Choroid plexus epithelial cell (primary cell): ENCODE measurements around the gene M1AP.
A peak's percentile ranks its signal among the peaks of the same experiment; 100 is the strongest.

Experiments
- DNase-seq: peaks from one replicate; pipeline ENCODE4 v3.0.0-alpha.2; 2010; ENCODE audit warnings: low read depth
- H3K4me3 ChIP-seq: 2 replicates; pipeline ENCODE4 v1.5.1; 2011; ENCODE audit warnings: low read depth, mild to moderate bottlenecking, control low read depth, low read length, moderate library complexity
- TF ChIP-seq, protein P1 (sequence below): conservative IDR thresholded peaks from 2 replicates; pipeline ENCODE4 v1.5.1; 2011; ENCODE audit warnings: low read depth, mild to moderate bottlenecking, control low read depth, inconsistent platforms, low read length, moderate library complexity

M1AP gene

DNA sequence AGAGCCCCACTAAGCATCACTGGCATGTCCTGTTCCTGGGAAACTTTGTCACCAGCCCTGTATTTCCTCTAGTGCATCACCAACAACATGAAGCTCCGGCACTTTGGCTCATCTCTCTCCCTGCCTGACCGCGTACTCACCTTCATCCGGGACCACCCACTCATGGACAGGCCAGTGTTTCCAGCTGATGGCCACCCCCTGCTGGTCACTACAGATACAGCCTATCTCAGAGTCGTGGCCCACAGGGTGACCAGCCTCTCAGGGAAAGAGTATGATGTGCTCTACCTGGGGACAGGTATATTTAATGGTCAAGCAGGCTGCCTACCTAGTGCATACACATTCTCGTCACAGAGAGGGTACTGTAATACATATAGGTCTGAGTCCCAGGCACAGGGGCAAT is 27.0 kb upstream of the M1AP start:
- no peak for DNase-seq
- TF ChIP-seq, protein P1, sequence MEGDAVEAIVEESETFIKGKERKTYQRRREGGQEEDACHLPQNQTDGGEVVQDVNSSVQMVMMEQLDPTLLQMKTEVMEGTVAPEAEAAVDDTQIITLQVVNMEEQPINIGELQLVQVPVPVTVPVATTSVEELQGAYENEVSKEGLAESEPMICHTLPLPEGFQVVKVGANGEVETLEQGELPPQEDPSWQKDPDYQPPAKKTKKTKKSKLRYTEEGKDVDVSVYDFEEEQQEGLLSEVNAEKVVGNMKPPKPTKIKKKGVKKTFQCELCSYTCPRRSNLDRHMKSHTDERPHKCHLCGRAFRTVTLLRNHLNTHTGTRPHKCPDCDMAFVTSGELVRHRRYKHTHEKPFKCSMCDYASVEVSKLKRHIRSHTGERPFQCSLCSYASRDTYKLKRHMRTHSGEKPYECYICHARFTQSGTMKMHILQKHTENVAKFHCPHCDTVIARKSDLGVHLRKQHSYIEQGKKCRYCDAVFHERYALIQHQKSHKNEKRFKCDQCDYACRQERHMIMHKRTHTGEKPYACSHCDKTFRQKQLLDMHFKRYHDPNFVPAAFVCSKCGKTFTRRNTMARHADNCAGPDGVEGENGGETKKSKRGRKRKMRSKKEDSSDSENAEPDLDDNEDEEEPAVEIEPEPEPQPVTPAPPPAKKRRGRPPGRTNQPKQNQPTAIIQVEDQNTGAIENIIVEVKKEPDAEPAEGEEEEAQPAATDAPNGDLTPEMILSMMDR: peak; percentile 25
- H3K4me3 ChIP-seq: no peak overlapping the region

- no peak for DNase-seq
- TF ChIP-seq, protein P1: no peak
- no peak overlapping the region for H3K4me3 ChIP-seq
Observed at GRCh38 chr2:74673826-74674528, 25.8 kb upstream of the M1AP start.

GRCh38 chr2:74671479-74671878 is 23.3 kb upstream of the M1AP start:
- DNase-seq: peak; percentile 12
- TF ChIP-seq, protein P1: no peak
- H3K4me3 ChIP-seq: no peak overlapping the region

- H3K4me3 ChIP-seq: no peak overlapping the region
- DNase-seq: no peak
- TF ChIP-seq, protein P1: no peak
Observed at GRCh38 chr2:74670263-74670662, 22.1 kb upstream of the M1AP start.

- DNase-seq: no peak
- no peak overlapping the region for H3K4me3 ChIP-seq
- TF ChIP-seq, protein P1: no peak
Observed at GRCh38 chr2:74668087-74668486, 20.0 kb upstream of the M1AP start.

- peak; percentile 13 for DNase-seq
- TF ChIP-seq, protein P1: no peak
- H3K4me3 ChIP-seq: no peak overlapping the region
Observed at GRCh38 chr2:74659462-74659861, 11.3 kb upstream of the M1AP start.

DNA sequence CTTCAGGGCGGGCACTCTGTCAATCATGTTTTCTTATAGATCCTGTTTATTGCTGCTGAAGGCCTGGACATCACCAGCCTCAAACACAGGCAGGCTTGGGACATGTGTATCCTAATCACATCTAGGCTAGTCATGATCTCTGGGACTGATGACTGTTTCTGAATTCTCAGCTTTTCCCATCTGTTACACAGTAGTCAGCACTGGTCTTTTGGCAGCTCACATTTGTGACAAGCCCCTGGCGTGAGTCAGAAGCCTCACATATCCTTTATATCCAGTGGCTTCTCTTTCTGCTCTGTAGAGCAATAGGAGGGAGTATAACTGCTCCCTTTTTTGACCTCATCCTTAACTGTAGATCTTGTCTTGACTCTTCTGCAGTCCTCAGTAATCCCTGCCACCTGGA is 10.4 kb upstream of the M1AP start:
- DNase-seq: peak; percentile 11
- H3K4me3 ChIP-seq: no peak overlapping the region
- TF ChIP-seq, protein P1: no peak
